ENCODE measurements around the gene LRRC27. TPM values are rescaled to one million over a fixed set of nuclear protein-coding genes. Genes with fewer than 3 reads are reported as not detected.

The LRRC27 gene
- total and polyA plus RNA-seq, 2 experiments from 2014 or later: 19.0 to 21.8 TPM

- H3K27me3 ChIP-seq: no peaks in the 10 kb centered on the region
- no peaks in the 10 kb centered on the region for H3K4me1 ChIP-seq (ENCODE audit: low read depth)
- no peak overlapping the region for H3K27ac ChIP-seq
- H3K9me3 ChIP-seq (ENCODE audit: low read depth): no peaks in the 10 kb centered on the region
- H3K4me3 ChIP-seq: no peak overlapping the region
- H3K36me3 ChIP-seq: peaks cover 8% of the 10 kb centered on the region
- no peak for DNase-seq (ENCODE audit: low read depth in 1 of 2, low spot score in 1 of 2)
- TF ChIP-seq, protein P1, sequence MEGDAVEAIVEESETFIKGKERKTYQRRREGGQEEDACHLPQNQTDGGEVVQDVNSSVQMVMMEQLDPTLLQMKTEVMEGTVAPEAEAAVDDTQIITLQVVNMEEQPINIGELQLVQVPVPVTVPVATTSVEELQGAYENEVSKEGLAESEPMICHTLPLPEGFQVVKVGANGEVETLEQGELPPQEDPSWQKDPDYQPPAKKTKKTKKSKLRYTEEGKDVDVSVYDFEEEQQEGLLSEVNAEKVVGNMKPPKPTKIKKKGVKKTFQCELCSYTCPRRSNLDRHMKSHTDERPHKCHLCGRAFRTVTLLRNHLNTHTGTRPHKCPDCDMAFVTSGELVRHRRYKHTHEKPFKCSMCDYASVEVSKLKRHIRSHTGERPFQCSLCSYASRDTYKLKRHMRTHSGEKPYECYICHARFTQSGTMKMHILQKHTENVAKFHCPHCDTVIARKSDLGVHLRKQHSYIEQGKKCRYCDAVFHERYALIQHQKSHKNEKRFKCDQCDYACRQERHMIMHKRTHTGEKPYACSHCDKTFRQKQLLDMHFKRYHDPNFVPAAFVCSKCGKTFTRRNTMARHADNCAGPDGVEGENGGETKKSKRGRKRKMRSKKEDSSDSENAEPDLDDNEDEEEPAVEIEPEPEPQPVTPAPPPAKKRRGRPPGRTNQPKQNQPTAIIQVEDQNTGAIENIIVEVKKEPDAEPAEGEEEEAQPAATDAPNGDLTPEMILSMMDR (IDR thresholded peaks at IDR 0.05; ENCODE audit: low read depth, low read length): no peak
Observed at GRCh38 chr10:132347211-132347930, 15.4 kb downstream of the LRRC27 start.

GRCh38 chr10:132347931-132348267, 15.9 kb downstream of the LRRC27 start:
- H3K4me3 ChIP-seq: no peak overlapping the region
- no peaks in the 10 kb centered on the region for H3K9me3 ChIP-seq (ENCODE audit: low read depth)
- DNase-seq (ENCODE audit: low read depth in 1 of 2, low spot score in 1 of 2): no peak
- peaks cover 8% of the 10 kb centered on the region for H3K36me3 ChIP-seq
- H3K27ac ChIP-seq: no peak overlapping the region
- TF ChIP-seq, protein P1 (IDR thresholded peaks at IDR 0.05; ENCODE audit: low read depth, low read length): no peak
- H3K4me1 ChIP-seq (ENCODE audit: low read depth): no peaks in the 10 kb centered on the region
- no peaks in the 10 kb centered on the region for H3K27me3 ChIP-seq

GRCh38 chr10:132349766-132350165, 17.8 kb downstream of the LRRC27 start:
- Histone ChIP-seq H3K4me1 (ENCODE audit: low read depth) (no peaks in the 10 kb centered on the region), H3K9me3 (ENCODE audit: low read depth) (no peaks in the 10 kb centered on the region), H3K27ac (no peak overlapping the region), H3K4me3 (no peak overlapping the region), H3K27me3 (no peaks in the 10 kb centered on the region), H3K36me3 (peaks cover 7% of the 10 kb centered on the region)
- TF ChIP-seq, protein P1 (IDR thresholded peaks at IDR 0.05; ENCODE audit: low read depth, low read length): no peak
- no peak for DNase-seq (ENCODE audit: low read depth in 1 of 2, low spot score in 1 of 2)

- H3K4me3 ChIP-seq: no peak overlapping the region
- DNase-seq (ENCODE audit: low read depth in 1 of 2, low spot score in 1 of 2): no peak
- H3K9me3 ChIP-seq (ENCODE audit: low read depth): no peaks in the 10 kb centered on the region
Observed at GRCh38 chr10:132350391-132350790, 18.4 kb downstream of the LRRC27 start.

DNA sequence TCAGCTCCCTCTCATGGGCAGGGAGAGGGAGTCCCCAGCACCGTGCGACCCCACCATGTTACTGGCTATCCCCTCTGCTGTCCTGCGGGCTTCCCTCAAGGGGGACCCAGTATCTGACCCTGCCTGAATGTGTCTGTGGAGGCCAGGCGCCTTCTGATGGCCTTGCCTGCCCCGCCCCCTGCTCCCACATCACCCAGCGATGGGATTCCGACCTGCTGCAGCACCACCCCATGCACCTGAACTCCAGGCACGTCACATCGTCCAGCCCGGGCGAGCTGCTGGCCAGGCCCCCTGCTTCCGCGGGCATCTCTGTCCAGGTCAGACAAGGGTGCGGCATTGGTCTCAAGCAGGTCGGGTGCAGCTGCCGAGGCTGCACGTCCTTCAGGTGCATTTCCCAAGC, 19.0 kb downstream of the LRRC27 start:
- Histone ChIP-seq H3K27ac (no peak overlapping the region), H3K4me3 (no peak overlapping the region), H3K9me3 (ENCODE audit: low read depth) (no peaks in the 10 kb centered on the region), H3K4me1 (ENCODE audit: low read depth) (no peaks in the 10 kb centered on the region), H3K27me3 (no peaks in the 10 kb centered on the region), H3K36me3 (peaks cover 3% of the 10 kb centered on the region)
- TF ChIP-seq, protein P1 (IDR thresholded peaks at IDR 0.05; ENCODE audit: low read depth, low read length): no peak
- no peak for DNase-seq (ENCODE audit: low read depth in 1 of 2, low spot score in 1 of 2)

More at GRCh38 chr10:132350391-132350790, 18.4 kb downstream of the LRRC27 start:
- H3K27me3 ChIP-seq: no peaks in the 10 kb centered on the region
- TF ChIP-seq, protein P1 (IDR thresholded peaks at IDR 0.05; ENCODE audit: low read depth, low read length): no peak
- H3K27ac ChIP-seq: no peak overlapping the region
- peaks cover 3% of the 10 kb centered on the region for H3K36me3 ChIP-seq
- no peaks in the 10 kb centered on the region for H3K4me1 ChIP-seq (ENCODE audit: low read depth)

All from cardiac muscle cell (in vitro differentiated cells and primary cell).